CD4-positive, alpha-beta T cell treated with Interleukin-6 at 100 ng/mL for 8 hours (primary cell): ENCODE results near the gene TCIRG1.

ENCODE experiments used
- DNase-seq: peaks from one replicate; pipeline ENCODE4 v3.0.0-alpha.2; 2020; ENCODE audit warnings: mixed read lengths, low spot score

TCIRG1 gene

GRCh38 chr11:68017980-68018729, 20.7 kb upstream of the TCIRG1 start:
- no peak for DNase-seq

- no peak for DNase-seq
These were observed 20.1 kb upstream of the TCIRG1 start for GRCh38 chr11:68018730-68019190.

GRCh38 chr11:68019486-68019885, 19.3 kb upstream of the TCIRG1 start:
- no peak for DNase-seq

GRCh38 chr11:68020575-68020974, 18.2 kb upstream of the TCIRG1 start:
- no peak for DNase-seq

GRCh38 chr11:68021167-68021787, 17.5 kb upstream of the TCIRG1 start:
- DNase-seq, result no peak

GRCh38 chr11:68022531-68022930, 16.3 kb upstream of the TCIRG1 start:
- DNase-seq, result no peak

GRCh38 chr11:68024508-68024907, 14.3 kb upstream of the TCIRG1 start:
- no peak for DNase-seq

GRCh38 chr11:68025047-68025446, 13.8 kb upstream of the TCIRG1 start:
- no peak for DNase-seq

GRCh38 chr11:68026391-68027105, 12.3 kb upstream of the TCIRG1 start:
- no peak for DNase-seq

- no peak for DNase-seq
These were observed 11.2 kb upstream of the TCIRG1 start for GRCh38 chr11:68027667-68028066.

- no peak for DNase-seq
These were observed 9.9 kb upstream of the TCIRG1 start for GRCh38 chr11:68028802-68029545.

- peak; percentile 98 for DNase-seq
These were observed 8.3 kb upstream of the TCIRG1 start, which contains the start of gene NDUFS8 for GRCh38 chr11:68030318-68031143. TSS of gene NDUFS8 (plus strand) at chr11:68030681. CDS start at chr11:68032152, 1,471 bp downstream.

- DNase-seq, result no peak
These were observed 7.7 kb upstream of the TCIRG1 start for GRCh38 chr11:68031144-68031464.

GRCh38 chr11:68032003-68032402, 6.8 kb upstream of the TCIRG1 start:
- DNase-seq, result no peak

GRCh38 chr11:68032997-68033707, 5.7 kb upstream of the TCIRG1 start:
- DNase-seq, result no peak

GRCh38 chr11:68033708-68034045, 5.1 kb upstream of the TCIRG1 start:
- no peak for DNase-seq

- no peak for DNase-seq
These were observed 3.5 kb upstream of the TCIRG1 start for GRCh38 chr11:68035266-68035876.

GRCh38 chr11:68036141-68036716, 2.6 kb upstream of the TCIRG1 start:
- DNase-seq, result no peak

GRCh38 chr11:68036717-68037239, 2.0 kb upstream of the TCIRG1 start:
- DNase-seq, result peak; percentile 24
